Colonic mucosa (tissue), 4 donors: ENCODE results near the gene PLXDC1. TPM values are rescaled to one million over a fixed set of nuclear protein-coding genes. Genes with fewer than 3 reads are reported as not detected.
A peak's percentile ranks its signal among the peaks of the same experiment; 100 is the strongest.
"Not testable (repeated sequence)": the region's sequence is repeated elsewhere in the genome, so short reads cannot be mapped to it uniquely, and the experiment has no call there.

Experiments
- DNase-seq: peaks from one replicate; pipeline ENCODE4 v3.0.0-alpha.2; 2020
- H3K27ac ChIP-seq: fragments of 200-600 bp; one replicate; pipeline ENCODE4 v1.8.0; 2021
- H3K27me3 ChIP-seq: fragments of 200-600 bp; one replicate; pipeline ENCODE4 v1.8.0; 2021
- H3K36me3 ChIP-seq: fragments of 200-600 bp; one replicate; pipeline ENCODE4 v1.8.0; 2021
- H3K4me1 ChIP-seq: fragments of 200-600 bp; one replicate; pipeline ENCODE4 v1.8.0; 2021; ENCODE audit warnings: mild to moderate bottlenecking
- H3K4me3 ChIP-seq: fragments of 200-600 bp; one replicate; pipeline ENCODE4 v1.8.0; 2021
- H3K9ac ChIP-seq, 2 donors: one replicate each; pipeline ENCODE4 v1.7.0; 2013; ENCODE audit warnings: control low read depth in 2 of 2, low read depth in 2 of 2, low read length in 2 of 2
- H3K9me3 ChIP-seq: fragments of 200-600 bp; one replicate; pipeline ENCODE4 v1.8.0; 2021
- CTCF ChIP-seq: fragments of 200-600 bp; IDR thresholded peaks from one replicate; pipeline ENCODE4 v1.8.0; 2022; ENCODE audit warnings: antibody characterized with exemption, mild to moderate bottlenecking
- intact Hi-C: fragments of 100-400 bp; cut with DNase I; formaldehyde crosslinking; loops from one replicate; pipeline ENCODE4 v1.14.1; 2022
- total RNA-seq, 2 donors: library from RNA; stranded (reverse); fragmentation: NEBNext Ultra II Directional in 1 of 2; extraction: Animal tissue kit (Norgen Biotek cat#: 25700) in 1 of 2; gene quantifications; one replicate each; pipeline ENCODE4 v1.2.1, GENCODE V29; 2021
- donor health status: healthy.
- donor health status: DM: no; HTN: no; CAD: no.
- donor health status: DM: no; HTN: no; CAD: no.

Gene PLXDC1
- total RNA-seq, 2 donors from 2014 or later: 0.54 to 4.4 TPM

- H3K4me1 ChIP-seq: no peaks in the 10 kb centered on the region
- TF ChIP-seq CTCF: no peak
- no peaks in the 10 kb centered on the region for H3K36me3 ChIP-seq
- H3K9me3 ChIP-seq: no peaks in the 10 kb centered on the region
- H3K4me3 ChIP-seq: no peak overlapping the region
- intact Hi-C loops: no loop called here
- no peak overlapping the region for H3K27ac ChIP-seq
- H3K27me3 ChIP-seq: no peaks in the 10 kb centered on the region
- no peak overlapping the region for H3K9ac ChIP-seq
- DNase-seq: no peak
Measured at GRCh38 chr17:39036009-39036408, 115.4 kb downstream of the PLXDC1 start.

- DNase-seq, H3K27ac ChIP-seq, intact Hi-C loops: not testable (repeated sequence)
Measured at GRCh38 chr17:39035578-39035977, 115.9 kb downstream of the PLXDC1 start.

GRCh38 chr17:39028690-39029089 lies 122.7 kb downstream of the PLXDC1 start:
- Histone ChIP-seq H3K4me3 (no peak overlapping the region), H3K9me3 (no peaks in the 10 kb centered on the region), H3K4me1 (peaks cover 3% of the 10 kb centered on the region), H3K27ac (no peak overlapping the region), H3K27me3 (no peaks in the 10 kb centered on the region), H3K36me3 (no peaks in the 10 kb centered on the region), H3K9ac (no peak overlapping the region)
- intact Hi-C loops: no loop called here
- no peak for TF ChIP-seq CTCF
- DNase-seq: no peak

More at GRCh38 chr17:39035578-39035977, 115.9 kb downstream of the PLXDC1 start:
- not testable (repeated sequence) for H3K9ac ChIP-seq, H3K4me3 ChIP-seq, H3K36me3 ChIP-seq, H3K9me3 ChIP-seq, H3K27me3 ChIP-seq, H3K4me1 ChIP-seq

GRCh38 chr17:39027455-39028035 lies 123.9 kb downstream of the PLXDC1 start:
- peak overlapping the region; percentile 25 for H3K4me3 ChIP-seq
- no peaks in the 10 kb centered on the region for H3K27me3 ChIP-seq
- no peaks in the 10 kb centered on the region for H3K9me3 ChIP-seq
- peaks cover 3% of the 10 kb centered on the region for H3K4me1 ChIP-seq
- H3K27ac ChIP-seq: no peak overlapping the region
- peak overlapping the region in 1 of 2 donors; percentile 15 for H3K9ac ChIP-seq
- intact Hi-C loops: no loop called here
- no peak for TF ChIP-seq CTCF
- H3K36me3 ChIP-seq: no peaks in the 10 kb centered on the region
- no peak for DNase-seq

- TF ChIP-seq CTCF: no peak
- Histone ChIP-seq H3K27me3 (no peaks in the 10 kb centered on the region), H3K36me3 (no peaks in the 10 kb centered on the region), H3K9ac (peak overlapping the region in 1 of 2 donors; percentile 15), H3K4me3 (peak overlapping the region; percentile 25), H3K4me1 (peaks cover 3% of the 10 kb centered on the region), H3K27ac (no peak overlapping the region), H3K9me3 (no peaks in the 10 kb centered on the region)
- intact Hi-C loops: no loop called here
- DNase-seq: peak; percentile 75
Measured at GRCh38 chr17:39026980-39027451, 124.4 kb downstream of the PLXDC1 start.

- DNase-seq, H3K4me3 ChIP-seq, H3K9me3 ChIP-seq, H3K9ac ChIP-seq, intact Hi-C loops, H3K36me3 ChIP-seq, H3K4me1 ChIP-seq, H3K27ac ChIP-seq, H3K27me3 ChIP-seq: not testable (repeated sequence)
Measured at GRCh38 chr17:39026346-39026745, 125.1 kb downstream of the PLXDC1 start.
